HG03442 (cell line): Measurements from ENCODE around the gene ANXA7.
"Not testable (repeated sequence)": the region's sequence is repeated elsewhere in the genome, so short reads cannot be mapped to it uniquely, and the experiment has no call there.

Experiments used
- ATAC-seq: cut with Tn5 transposase; IDR thresholded peaks from one replicate; pipeline ENCODE4 v1.9.1; 2021; ENCODE audit warnings: mild to moderate bottlenecking, moderate library complexity; ENCODE audit not compliant: unreplicated experiment

Gene ANXA7

DNA sequence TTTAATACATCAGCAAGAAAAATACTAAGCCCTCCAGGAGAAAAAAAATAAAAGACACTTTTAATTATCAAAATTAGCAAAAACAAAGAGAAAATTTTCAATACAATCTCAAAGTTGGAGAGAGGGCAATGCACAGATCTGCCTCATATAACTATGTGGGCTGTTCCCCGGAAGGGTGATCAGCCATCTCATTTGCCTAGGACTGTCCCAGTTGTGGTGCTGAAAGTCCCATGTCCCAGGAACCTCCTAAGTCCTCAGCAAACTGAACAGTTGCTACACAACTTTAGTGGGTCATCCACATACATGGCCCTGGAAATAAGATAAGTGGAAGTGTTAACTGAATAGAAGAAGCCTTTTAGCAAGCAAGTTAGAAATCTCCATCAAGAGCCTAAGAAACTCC lies 69.6 kb downstream of the ANXA7 start:
- ATAC-seq, result no peak

DNA sequence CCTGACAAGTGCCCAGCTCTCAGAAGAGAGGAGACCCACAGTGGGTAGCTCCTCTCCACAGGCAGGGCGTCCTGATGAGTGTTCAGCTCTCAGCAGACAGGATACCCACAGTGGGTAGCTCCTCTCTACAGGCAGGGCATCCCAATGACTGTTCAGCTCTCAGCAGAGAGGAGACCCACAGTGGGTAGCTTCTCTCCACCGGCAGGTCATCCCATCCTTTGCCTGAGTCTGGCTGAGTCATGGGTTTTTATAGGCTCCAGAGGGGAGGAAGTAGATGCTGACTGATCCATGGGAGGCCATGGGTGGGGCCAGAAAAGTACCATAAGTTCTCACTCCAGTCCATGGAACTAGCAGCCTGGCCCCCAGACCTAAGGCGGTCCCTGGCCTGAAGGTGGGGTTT lies 73.7 kb downstream of the ANXA7 start:
- ATAC-seq, result no peak

DNA sequence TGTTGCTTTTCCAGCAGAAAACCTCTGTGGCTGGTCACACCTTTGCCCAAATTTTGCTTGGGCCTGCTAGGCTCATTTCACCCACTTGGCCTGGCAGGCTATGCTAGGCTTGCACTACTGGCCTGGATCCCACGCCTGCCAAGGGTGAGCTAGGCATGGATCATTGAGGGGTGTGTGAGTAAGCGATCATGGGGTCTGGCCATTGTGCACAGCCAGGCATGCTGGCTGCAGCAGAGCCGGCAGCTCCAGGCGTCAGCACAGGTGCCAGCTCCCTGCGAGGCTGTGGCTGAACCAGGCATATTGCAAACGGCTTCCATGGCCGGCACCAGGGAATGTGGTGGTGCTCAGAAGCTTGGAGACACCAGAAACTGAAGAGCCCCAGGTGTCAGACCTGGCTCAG lies 74.4 kb downstream of the ANXA7 start:
- ATAC-seq, result no peak

DNA sequence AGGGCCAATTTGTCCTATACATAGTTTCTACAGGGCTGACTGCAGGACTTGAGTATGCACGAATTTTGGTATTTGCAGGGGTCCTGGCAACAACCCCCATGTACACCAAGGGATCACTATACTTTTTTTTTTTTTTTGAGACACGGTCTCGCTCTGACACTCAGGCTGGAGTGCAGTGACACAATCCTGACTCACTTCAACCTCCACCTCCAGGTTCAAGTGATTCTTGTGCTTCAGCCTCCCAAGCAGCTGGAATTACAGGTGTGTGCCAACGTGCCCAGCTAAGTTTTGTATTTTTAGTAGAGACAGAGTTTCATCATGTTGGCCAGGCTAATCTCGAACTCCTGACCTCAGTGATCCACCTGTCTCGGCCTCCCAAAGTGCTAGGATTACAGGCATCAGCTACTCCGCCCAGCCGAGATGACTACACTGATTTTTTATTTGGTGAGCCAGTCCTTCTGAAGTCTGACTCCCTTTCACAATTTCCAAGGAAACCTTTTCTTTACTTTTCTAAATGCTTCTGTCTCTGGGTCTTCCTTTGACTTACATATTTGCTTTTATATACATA lies 75.0 kb downstream of the ANXA7 start:
- ATAC-seq, result no peak

DNA sequence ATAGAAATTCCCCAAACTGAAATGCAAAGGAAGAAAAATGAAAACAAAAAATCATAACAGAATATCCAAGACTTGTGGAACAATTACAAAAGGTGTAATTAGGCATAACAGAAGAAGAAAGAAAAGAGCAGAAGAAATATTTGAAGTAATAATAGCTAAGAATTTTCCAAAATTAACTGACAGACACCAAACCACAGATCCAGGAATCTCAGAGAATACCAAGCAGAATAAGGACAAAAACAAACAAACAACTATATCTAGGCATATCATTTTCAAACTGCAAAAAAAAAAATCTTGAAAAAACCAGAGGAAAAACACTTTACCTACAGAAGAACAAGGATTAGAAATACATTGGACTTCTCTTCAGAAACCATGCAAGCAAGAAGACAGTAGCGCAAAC lies 80.7 kb downstream of the ANXA7 start:
- no peak for ATAC-seq

DNA sequence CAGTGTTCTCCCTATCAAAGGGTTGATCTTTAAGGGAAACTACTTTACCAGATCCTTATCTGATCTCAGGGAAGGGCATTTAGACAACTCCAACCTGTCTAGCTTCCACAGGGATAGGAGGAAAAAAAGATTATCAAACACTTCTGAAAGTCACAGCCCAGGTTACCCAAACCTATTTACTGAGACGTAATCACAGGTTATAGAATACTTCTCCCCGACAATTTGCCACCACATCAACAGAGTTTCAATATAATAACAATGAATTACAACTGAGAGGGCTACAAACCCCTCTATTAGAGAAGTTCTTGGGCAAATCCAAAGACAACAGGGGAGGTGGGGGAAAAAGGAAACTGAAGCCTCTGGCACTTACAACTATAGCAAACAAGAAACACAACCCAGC lies 81.5 kb downstream of the ANXA7 start:
- ATAC-seq, result no peak

DNA sequence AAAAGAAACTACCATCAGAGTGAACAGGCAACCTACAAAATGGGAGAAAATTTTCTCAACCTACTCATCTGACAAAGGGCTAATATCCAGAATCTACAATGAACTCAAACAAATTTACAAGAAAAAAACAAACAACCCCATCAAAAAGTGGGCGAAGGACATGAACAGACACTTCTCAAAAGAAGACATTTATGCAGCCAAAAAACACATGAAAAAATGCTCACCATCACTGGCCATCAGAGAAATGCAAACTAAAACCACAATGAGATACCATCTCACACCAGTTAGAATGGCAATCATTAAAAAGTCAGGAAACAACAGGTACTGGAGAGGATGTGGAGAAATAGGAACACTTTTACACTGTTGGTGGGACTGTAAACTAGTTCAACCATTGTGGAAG lies 85.3 kb downstream of the ANXA7 start:
- not testable (repeated sequence) for ATAC-seq

DNA sequence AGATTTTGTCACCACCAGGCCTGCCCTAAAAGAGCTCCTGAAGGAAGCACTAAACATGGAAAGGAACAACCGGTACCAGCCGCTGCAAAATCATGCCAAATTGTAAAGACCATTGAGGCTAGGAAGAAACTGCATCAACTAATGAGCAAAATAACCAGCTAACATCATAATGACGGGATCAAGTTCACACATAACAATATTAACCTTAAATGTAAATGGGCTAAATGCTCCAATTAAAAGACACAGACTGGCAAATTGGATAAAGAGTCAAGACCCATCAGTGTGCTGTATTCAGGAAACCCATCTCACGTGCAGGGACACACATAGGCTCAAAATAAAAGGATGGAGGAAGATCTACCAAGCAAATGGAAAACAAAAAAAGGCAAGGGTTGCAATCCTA lies 88.6 kb downstream of the ANXA7 start:
- ATAC-seq, result not testable (repeated sequence)
